WTC11 (cell line): ENCODE measurements around the gene PKN3. TPM values are rescaled to one million over a fixed set of nuclear protein-coding genes. Genes with fewer than 3 reads are reported as not detected.
"Not testable (repeated sequence)": the region's sequence is repeated elsewhere in the genome, so short reads cannot be mapped to it uniquely, and the experiment has no call there.

Source experiments
- ATAC-seq: fragments of 200-7000 bp; cut with Tn5 transposase; 2 replicates; pipeline ENCODE4 v1.10.0; 2021; ENCODE audit warnings: mild to moderate bottlenecking, moderate library complexity
- CTCF ChIA-PET: fragments of 300-600 bp; sonication (Branson Sonifier 250); formaldehyde crosslinking; loops from one replicate; lab custom pipeline; 2021; ENCODE audit warnings: antibody characterized with exemption; lab: Charles Lee
- POLR2A ChIA-PET: fragments of 350-600 bp; sonication (Branson Sonifier 250); formaldehyde crosslinking; loops from one replicate; lab custom pipeline; 2021; ENCODE audit warnings: antibody characterized with exemption; lab: Charles Lee
- DNase-seq: peaks from one replicate; pipeline ENCODE4 v3.0.0; 2021; ENCODE audit warnings: low spot score
- H3K27ac Mint-ChIP-seq: 2 replicates; pipeline ENCODE4 v1.8.0; 2021; ENCODE audit warnings: mixed read lengths
- H3K27me3 Mint-ChIP-seq: 2 replicates; pipeline ENCODE4 v1.8.0; 2021; ENCODE audit warnings: low read depth, mild to moderate bottlenecking, moderate library complexity, mixed read lengths
- H3K36me3 Mint-ChIP-seq: 2 replicates; pipeline ENCODE4 v1.8.0; 2021; ENCODE audit warnings: mixed read lengths
- H3K4me1 Mint-ChIP-seq: 2 replicates; pipeline ENCODE4 v1.8.0; 2022; ENCODE audit warnings: mixed read lengths
- H3K4me3 Mint-ChIP-seq: 2 replicates; pipeline ENCODE4 v1.8.0; 2021; ENCODE audit warnings: mild to moderate bottlenecking, moderate library complexity, mixed read lengths
- H3K9me3 Mint-ChIP-seq: 2 replicates; pipeline ENCODE4 v1.8.0; 2021; ENCODE audit warnings: mixed read lengths
- ARID4B ChIP-seq: sonication (generic); formaldehyde crosslinking; IDR thresholded peaks from 2 replicates; pipeline ENCODE4 v1.8.0; 2023; ENCODE audit warnings: missing genetic modification reagents, mild to moderate bottlenecking, borderline replicate concordance
- ATF2 ChIP-seq: sonication (generic); formaldehyde crosslinking; IDR thresholded peaks from 2 replicates; pipeline ENCODE4 v1.8.1; 2022; ENCODE audit warnings: low read depth, missing genetic modification reagents, borderline replicate concordance
- CREM ChIP-seq: sonication (generic); formaldehyde crosslinking; IDR thresholded peaks from 2 replicates; pipeline ENCODE4 v1.8.1; 2022; ENCODE audit warnings: mild to moderate bottlenecking, missing genetic modification reagents, moderate library complexity
- FOXK1 ChIP-seq: sonication (generic); formaldehyde crosslinking; IDR thresholded peaks from 2 replicates; pipeline ENCODE4 v1.8.0; 2022; ENCODE audit warnings: mild to moderate bottlenecking, moderate library complexity, missing genetic modification reagents
- GABPB1 ChIP-seq: sonication (generic); formaldehyde crosslinking; IDR thresholded peaks from 2 replicates; pipeline ENCODE4 v1.8.1; 2023; ENCODE audit warnings: mild to moderate bottlenecking, missing genetic modification reagents
- GTF2I ChIP-seq: fragments of 250-450 bp; sonication (Bioruptor Pico); conservative IDR thresholded peaks from 2 replicates; pipeline ENCODE4 v1.4.0; 2021; ENCODE audit warnings: mild to moderate bottlenecking
- HMGA2 ChIP-seq: fragments of 250-450 bp; sonication (Bioruptor Pico); IDR thresholded peaks from 2 replicates; pipeline ENCODE4 v1.4.0; 2021; ENCODE audit warnings: mild to moderate bottlenecking, moderate library complexity
- USF2 ChIP-seq: sonication (generic); formaldehyde crosslinking; IDR thresholded peaks from 2 replicates; pipeline ENCODE4 v1.8.1; 2023; ENCODE audit warnings: mild to moderate bottlenecking, missing genetic modification reagents, moderate library complexity
- ZMAT4 ChIP-seq: fragments of 250-450 bp; sonication (Bioruptor Pico); IDR thresholded peaks from 2 replicates; pipeline ENCODE4 v1.9.0; 2021; ENCODE audit warnings: mild to moderate bottlenecking
- ZNF121 ChIP-seq: sonication (generic); formaldehyde crosslinking; IDR thresholded peaks from 2 replicates; pipeline ENCODE4 v1.8.0; 2023; ENCODE audit warnings: missing genetic modification reagents
- ZNF138 ChIP-seq: sonication (generic); formaldehyde crosslinking; conservative IDR thresholded peaks from 2 replicates; pipeline ENCODE4 v1.8.1; 2022; ENCODE audit warnings: mild to moderate bottlenecking, moderate library complexity, missing genetic modification reagents
- total RNA-seq: library from RNA; stranded (reverse); gene quantifications from 3 replicates; pipeline ENCODE4 v1.2.3, GENCODE V29; 2021
- TF ChIP-seq, protein P1 (sequence below): sonication (generic); formaldehyde crosslinking; IDR thresholded peaks from 2 replicates; pipeline ENCODE4 v1.8.1; 2023; ENCODE audit warnings: mild to moderate bottlenecking, missing genetic modification reagents

PKN3 gene
- total RNA-seq, 1 experiment from 2014 or later, result 24.1 TPM

GRCh38 chr9:128696923-128697707, 5.2 kb upstream of the PKN3 start (continued):
- TF ChIP-seq USF2 (CRISPR knock-in tag), result no peak
- TF ChIP-seq HMGA2 (CRISPR knock-in tag), result no peak
- TF ChIP-seq ARID4B, result no peak
- TF ChIP-seq, protein P1, sequence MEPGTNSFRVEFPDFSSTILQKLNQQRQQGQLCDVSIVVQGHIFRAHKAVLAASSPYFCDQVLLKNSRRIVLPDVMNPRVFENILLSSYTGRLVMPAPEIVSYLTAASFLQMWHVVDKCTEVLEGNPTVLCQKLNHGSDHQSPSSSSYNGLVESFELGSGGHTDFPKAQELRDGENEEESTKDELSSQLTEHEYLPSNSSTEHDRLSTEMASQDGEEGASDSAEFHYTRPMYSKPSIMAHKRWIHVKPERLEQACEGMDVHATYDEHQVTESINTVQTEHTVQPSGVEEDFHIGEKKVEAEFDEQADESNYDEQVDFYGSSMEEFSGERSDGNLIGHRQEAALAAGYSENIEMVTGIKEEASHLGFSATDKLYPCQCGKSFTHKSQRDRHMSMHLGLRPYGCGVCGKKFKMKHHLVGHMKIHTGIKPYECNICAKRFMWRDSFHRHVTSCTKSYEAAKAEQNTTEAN (CRISPR knock-in tag), result no peak
- no peak for TF ChIP-seq ZNF121 (CRISPR knock-in tag)
- no peak for TF ChIP-seq GTF2I (CRISPR knock-in tag)
- no peak for TF ChIP-seq FOXK1 (CRISPR knock-in tag)
- TF ChIP-seq GABPB1 (CRISPR knock-in tag), result no peak
- no peak for TF ChIP-seq ZNF138 (CRISPR knock-in tag)
- no peak for TF ChIP-seq CREM (CRISPR knock-in tag)
- no peak for TF ChIP-seq ATF2 (CRISPR knock-in tag)
- TF ChIP-seq ZMAT4, result peak; percentile 4; the same call in 1 of the 2 replicates

- CTCF ChIA-PET, result interaction anchor here (0.6 to 1.5 kb wide), 3 partner anchors 25 to 1038 kb away, joined by 3 to 4 read pairs (median 3); partner anchors contain the start of gene ZDHHC12
- not testable (repeated sequence) for H3K4me3 Mint-ChIP-seq, H3K27me3 Mint-ChIP-seq, DNase-seq, H3K9me3 Mint-ChIP-seq, ATAC-seq, H3K4me1 Mint-ChIP-seq, H3K27ac Mint-ChIP-seq
- POLR2A ChIA-PET, result interaction anchor here (0.8 to 1.7 kb wide), 3 partner anchors 15 to 119 kb away, joined by 3 to 6 read pairs (median 4); partner anchors contain the start of gene ENDOG
- H3K36me3 Mint-ChIP-seq, result peaks cover 23% of the 10 kb centered on the region
Measured at GRCh38 chr9:128699096-128699795, 3.1 kb upstream of the PKN3 start.
